Measurements from ENCODE around the gene KDM8.

DNA sequence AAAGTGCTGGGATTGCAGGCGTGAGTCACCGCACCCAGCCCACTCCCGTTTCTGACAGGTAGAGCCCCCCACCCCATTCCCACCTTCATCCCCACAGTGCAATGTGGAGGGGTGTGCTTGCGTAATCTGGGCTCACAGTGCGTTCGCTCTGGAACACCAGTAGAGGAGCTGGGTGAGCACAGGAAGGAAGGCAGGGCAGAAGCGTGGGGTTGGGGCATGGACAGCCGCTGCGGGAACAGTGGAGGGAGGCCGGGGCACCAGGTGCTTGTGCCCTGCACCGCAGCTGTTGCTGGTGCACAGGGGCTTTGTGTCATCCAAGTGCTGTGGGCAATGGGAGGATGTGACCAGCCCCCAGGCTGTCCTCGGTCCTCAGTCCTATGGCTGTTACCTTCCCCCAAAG, 24.7 kb downstream of the KDM8 start:
- TF ChIP-seq POLR2A (IDR thresholded peaks at IDR 0.05) (no peak), EP300 (IDR thresholded peaks at IDR 0.05) (no peak), POLR2AphosphoS5 (IDR thresholded peaks at IDR 0.05) (no peak)
- TF ChIP-seq, protein P1, sequence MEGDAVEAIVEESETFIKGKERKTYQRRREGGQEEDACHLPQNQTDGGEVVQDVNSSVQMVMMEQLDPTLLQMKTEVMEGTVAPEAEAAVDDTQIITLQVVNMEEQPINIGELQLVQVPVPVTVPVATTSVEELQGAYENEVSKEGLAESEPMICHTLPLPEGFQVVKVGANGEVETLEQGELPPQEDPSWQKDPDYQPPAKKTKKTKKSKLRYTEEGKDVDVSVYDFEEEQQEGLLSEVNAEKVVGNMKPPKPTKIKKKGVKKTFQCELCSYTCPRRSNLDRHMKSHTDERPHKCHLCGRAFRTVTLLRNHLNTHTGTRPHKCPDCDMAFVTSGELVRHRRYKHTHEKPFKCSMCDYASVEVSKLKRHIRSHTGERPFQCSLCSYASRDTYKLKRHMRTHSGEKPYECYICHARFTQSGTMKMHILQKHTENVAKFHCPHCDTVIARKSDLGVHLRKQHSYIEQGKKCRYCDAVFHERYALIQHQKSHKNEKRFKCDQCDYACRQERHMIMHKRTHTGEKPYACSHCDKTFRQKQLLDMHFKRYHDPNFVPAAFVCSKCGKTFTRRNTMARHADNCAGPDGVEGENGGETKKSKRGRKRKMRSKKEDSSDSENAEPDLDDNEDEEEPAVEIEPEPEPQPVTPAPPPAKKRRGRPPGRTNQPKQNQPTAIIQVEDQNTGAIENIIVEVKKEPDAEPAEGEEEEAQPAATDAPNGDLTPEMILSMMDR (IDR thresholded peaks at IDR 0.05): no peak

Data from sigmoid colon (tissue), 4 donors.